Measurements from ENCODE around the gene PHF19.

The PHF19 gene

DNA sequence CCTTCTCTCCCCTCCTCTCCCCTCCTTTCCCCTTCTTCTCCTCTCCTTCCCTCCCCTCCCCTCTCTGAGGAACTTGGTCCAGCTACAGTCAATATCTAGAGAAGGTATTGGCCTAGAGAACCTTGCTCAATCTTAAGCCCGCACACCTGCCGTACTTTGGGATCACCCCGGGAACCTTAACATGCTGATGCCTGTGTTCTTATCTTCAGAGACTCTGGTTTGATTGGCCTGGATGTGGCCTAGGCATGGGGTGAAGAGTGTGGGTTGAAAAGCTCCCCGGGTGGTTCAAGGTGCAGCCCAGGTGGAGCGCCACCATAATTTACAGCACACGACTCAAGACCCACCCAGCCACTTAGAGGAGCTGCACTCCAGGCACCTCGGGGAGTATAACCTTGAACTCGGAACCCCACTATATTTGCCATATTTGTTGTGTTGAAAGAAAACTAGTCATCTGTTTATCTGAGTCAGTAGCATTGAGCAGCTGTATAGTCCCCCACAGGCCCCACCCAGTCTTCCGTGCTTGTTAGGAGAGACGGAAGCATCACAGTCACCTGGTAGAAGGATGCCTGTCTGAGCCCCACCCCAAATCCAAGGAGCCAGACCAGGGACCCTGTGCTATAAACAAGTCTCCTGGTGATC is 14.4 kb upstream of the PHF19 start:
- no peak for DNase-seq (ENCODE audit: low read depth in 2 of 2)
- H3K4me3 ChIP-seq (replicated peaks in 1 of 2; ENCODE audit: low read depth in 2 of 2, low read length in 2 of 2), result no peak overlapping the region
- TF ChIP-seq, protein P1, sequence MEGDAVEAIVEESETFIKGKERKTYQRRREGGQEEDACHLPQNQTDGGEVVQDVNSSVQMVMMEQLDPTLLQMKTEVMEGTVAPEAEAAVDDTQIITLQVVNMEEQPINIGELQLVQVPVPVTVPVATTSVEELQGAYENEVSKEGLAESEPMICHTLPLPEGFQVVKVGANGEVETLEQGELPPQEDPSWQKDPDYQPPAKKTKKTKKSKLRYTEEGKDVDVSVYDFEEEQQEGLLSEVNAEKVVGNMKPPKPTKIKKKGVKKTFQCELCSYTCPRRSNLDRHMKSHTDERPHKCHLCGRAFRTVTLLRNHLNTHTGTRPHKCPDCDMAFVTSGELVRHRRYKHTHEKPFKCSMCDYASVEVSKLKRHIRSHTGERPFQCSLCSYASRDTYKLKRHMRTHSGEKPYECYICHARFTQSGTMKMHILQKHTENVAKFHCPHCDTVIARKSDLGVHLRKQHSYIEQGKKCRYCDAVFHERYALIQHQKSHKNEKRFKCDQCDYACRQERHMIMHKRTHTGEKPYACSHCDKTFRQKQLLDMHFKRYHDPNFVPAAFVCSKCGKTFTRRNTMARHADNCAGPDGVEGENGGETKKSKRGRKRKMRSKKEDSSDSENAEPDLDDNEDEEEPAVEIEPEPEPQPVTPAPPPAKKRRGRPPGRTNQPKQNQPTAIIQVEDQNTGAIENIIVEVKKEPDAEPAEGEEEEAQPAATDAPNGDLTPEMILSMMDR (IDR thresholded peaks at IDR 0.05; ENCODE audit: low read depth, low read length), result no peak

DNA sequence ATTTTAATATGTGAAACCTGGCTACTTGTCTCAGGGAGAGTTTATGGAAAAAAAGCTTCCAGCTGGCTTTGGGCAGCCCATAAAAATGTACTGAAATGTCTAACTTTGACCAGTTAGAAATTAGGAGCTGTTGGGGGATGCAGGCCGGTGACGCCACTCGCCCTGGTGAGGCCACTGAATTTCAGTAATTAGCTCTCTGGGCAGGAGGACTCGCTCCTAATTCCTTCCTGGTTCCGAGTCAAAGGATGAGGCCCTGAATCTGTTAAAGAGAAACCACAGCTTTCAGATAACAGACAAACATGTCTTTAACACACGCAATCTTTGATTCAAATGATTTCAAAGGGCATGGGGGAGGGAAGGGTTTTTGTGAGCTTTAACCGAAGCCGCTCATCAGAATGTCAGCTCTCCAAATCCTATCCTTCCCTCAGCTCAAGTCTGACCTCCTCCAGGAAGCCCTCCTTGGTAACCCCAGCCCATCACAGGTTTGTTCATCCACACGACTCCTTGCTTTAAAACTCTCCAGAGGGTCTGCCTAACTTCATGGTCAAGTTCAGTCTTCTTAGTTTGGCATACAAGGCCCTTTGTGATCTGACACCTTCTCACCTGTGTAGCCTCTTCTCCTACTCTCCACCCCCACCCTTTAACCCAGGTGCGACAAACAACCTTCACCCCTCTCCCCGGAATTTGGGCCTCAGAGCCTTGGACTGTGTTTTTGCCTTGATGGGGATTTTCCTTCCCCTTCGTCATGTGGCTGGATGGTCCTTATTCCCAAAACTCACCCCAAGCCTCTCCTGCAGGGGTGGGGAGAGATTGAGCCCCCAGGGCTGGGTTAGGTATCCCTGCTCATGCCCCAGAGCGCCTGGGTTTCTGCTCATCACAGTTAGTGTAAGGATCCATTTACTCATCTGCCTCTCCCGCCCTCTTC is 13.6 kb upstream of the PHF19 start:
- H3K4me3 ChIP-seq (replicated peaks in 1 of 2; ENCODE audit: low read depth in 2 of 2, low read length in 2 of 2), result no peak overlapping the region
- TF ChIP-seq, protein P1 (IDR thresholded peaks at IDR 0.05; ENCODE audit: low read depth, low read length), result no peak
- DNase-seq (ENCODE audit: low read depth in 2 of 2), result peak in 1 of 2 donors; percentile 18

DNA sequence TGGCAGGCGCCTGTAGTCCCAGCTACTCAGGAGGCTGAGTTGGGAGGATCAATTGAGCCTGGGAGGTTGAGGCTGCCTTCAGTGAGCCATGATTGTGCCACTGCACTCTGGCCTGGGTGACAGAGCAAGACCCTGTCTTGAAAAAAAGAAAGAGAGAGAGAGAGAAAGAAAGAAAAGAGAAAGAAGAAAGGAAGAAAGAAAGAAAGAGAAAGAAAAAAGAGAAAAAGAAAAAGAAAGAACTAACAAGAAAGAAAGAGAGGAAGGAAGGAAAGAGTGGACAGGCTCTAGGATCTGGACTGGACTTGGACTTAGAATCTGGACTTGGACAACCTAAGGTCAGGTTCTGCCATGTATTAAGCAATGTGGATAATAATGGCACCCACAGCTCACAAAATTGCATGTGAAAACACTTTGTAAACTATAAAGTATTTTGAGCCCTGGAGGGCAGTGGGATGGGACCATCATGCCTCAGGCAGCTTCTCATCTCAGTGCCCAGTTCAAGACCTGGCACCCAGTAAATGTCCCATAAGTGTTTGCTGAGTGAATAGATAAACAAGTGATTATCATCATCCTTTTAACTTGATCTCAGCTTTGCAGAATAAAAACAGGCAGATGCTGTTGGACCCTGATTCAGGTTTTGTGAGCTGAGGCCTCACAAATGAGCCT is 12.8 kb upstream of the PHF19 start:
- TF ChIP-seq, protein P1 (IDR thresholded peaks at IDR 0.05; ENCODE audit: low read depth, low read length), result no peak
- H3K4me3 ChIP-seq (replicated peaks in 1 of 2; ENCODE audit: low read depth in 2 of 2, low read length in 2 of 2), result no peak overlapping the region
- DNase-seq (ENCODE audit: low read depth in 2 of 2), result no peak

DNA sequence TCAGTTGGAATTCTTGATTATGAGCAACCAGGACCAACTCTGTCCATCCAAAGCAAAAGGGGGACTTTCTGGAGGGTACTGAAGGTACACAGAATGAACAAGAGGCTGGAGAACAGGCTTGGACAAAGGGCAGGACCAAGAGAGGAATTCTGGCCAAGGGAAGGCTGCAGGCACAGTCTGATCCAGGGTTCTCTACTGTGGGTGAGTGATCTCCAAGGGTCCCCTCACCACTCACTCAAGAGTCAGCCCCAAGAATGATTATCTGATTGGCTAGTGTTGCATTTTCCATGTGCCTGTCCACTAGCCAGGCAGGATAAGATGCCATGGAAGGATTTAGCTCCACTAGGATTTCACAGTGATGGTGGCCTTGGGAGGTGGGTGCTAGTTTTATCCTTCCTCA is 11.6 kb upstream of the PHF19 start:
- TF ChIP-seq, protein P1 (IDR thresholded peaks at IDR 0.05; ENCODE audit: low read depth, low read length), result no peak
- DNase-seq (ENCODE audit: low read depth in 2 of 2), result no peak
- H3K4me3 ChIP-seq (replicated peaks in 1 of 2; ENCODE audit: low read depth in 2 of 2, low read length in 2 of 2), result no peak overlapping the region

DNA sequence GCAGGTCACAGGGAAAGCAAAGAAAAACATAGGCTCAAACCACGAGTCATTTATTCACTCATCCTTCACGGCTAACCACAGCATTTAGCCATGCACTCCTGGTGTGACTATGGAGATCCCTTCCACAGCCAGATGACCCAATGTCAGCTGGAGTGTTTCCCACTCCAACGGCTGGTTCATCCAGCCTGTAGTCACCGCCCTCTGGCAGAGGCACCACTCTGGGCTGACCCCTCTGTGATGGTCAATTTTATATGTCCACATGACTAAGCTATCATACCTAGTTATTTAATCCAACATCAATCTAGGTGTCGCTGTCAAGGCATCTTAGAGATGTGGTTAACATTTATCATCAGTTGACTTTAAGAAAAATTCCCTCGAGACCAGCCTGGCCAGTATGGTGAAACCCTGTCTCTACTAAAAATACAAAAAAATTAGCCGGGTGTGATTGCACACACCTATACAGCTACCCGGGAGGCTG is 9.5 kb upstream of the PHF19 start:
- TF ChIP-seq, protein P1 (IDR thresholded peaks at IDR 0.05; ENCODE audit: low read depth, low read length), result no peak
- peak; percentile 43 to 66 for DNase-seq (ENCODE audit: low read depth in 2 of 2)
- H3K4me3 ChIP-seq (replicated peaks in 1 of 2; ENCODE audit: low read depth in 2 of 2, low read length in 2 of 2), result no peak overlapping the region

DNA sequence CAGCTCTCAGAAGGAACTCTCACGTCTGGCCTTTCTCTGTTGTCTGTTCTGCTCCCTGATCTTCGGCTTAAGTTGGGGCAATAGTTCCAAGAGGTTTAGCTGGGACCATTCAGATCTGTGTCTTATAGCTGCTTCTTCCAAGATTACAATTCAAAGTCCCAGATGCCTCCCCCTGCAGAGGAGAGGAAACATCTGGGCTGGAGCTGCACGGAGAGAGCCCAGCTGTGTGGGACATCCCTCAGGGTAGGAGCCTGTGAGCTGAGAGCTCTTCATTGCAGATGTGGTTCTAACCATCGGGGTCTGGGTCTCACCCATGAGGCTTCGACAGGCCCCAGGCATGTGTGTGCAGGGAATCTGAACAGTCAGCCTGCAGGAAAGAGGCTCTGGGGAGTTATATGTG is 9.0 kb upstream of the PHF19 start:
- no peak for DNase-seq (ENCODE audit: low read depth in 2 of 2)
- H3K4me3 ChIP-seq (replicated peaks in 1 of 2; ENCODE audit: low read depth in 2 of 2, low read length in 2 of 2), result no peak overlapping the region
- TF ChIP-seq, protein P1 (IDR thresholded peaks at IDR 0.05; ENCODE audit: low read depth, low read length), result no peak

All from cardiac fibroblast (primary cell).